ENCODE data around the gene F7. TPM values are rescaled to one million over a fixed set of nuclear protein-coding genes. Genes with fewer than 3 reads are reported as not detected.

F7 gene
- total RNA-seq, 1 donor from 2014 or later = 4.1 TPM

DNA sequence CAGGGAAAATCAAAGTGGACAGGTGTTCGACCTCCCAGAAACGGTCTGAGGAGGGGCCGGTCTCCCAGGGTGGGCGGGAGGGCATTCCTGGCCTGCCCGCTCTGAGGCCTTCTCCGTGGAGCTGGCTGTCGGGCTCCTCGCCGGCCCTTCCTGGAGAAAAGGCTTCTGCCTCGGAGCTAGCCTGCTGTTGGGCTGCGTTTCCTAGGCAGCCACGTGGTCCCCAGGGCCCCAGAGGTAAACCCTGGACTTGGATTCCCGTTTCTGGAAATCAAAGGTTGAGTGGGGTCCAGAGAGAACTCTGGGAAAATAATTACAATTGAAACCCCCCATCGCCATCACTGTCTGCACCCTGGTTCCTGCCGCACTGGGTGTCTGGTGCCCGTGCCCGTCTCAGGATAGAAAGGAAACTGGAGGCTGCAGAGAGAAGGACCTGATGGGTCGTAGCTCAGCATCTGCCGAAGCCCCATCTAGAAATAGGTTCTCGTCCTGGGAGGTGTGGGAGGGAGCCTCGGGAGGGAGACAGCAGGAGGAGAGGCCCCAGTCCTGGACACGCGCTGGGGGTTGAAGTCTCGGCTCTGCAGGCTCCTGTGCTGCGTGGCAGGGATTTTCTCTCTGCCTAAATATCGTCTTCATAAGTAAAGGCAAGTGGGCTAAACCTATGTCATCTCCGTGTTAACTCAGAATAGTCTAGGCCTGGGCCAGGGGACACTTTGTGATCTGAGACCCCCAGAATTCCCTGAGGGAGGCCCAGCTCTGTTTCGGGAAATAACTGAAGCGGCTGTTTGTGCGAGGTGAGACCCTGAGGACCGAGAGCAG, 45.2 kb downstream of the F7 start:
- Mint-ChIP-seq H3K27ac (no peak overlapping the region), H3K36me3 (no peaks in the 10 kb centered on the region), H3K27me3 (ENCODE audit: low read depth) (peaks cover 32% of the 10 kb centered on the region), H3K4me1 (peaks cover 13% of the 10 kb centered on the region), H3K4me3 (no peak overlapping the region), H3K9me3 (peaks cover 4% of the 10 kb centered on the region)
- DNase-seq (ENCODE audit: low spot score in 2 of 2, unreplicated experiment in 2 of 2) = no peak
- TF ChIP-seq, protein P1, sequence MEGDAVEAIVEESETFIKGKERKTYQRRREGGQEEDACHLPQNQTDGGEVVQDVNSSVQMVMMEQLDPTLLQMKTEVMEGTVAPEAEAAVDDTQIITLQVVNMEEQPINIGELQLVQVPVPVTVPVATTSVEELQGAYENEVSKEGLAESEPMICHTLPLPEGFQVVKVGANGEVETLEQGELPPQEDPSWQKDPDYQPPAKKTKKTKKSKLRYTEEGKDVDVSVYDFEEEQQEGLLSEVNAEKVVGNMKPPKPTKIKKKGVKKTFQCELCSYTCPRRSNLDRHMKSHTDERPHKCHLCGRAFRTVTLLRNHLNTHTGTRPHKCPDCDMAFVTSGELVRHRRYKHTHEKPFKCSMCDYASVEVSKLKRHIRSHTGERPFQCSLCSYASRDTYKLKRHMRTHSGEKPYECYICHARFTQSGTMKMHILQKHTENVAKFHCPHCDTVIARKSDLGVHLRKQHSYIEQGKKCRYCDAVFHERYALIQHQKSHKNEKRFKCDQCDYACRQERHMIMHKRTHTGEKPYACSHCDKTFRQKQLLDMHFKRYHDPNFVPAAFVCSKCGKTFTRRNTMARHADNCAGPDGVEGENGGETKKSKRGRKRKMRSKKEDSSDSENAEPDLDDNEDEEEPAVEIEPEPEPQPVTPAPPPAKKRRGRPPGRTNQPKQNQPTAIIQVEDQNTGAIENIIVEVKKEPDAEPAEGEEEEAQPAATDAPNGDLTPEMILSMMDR (IDR thresholded peaks at IDR 0.05; ENCODE audit: unreplicated experiment) = no peak

DNA sequence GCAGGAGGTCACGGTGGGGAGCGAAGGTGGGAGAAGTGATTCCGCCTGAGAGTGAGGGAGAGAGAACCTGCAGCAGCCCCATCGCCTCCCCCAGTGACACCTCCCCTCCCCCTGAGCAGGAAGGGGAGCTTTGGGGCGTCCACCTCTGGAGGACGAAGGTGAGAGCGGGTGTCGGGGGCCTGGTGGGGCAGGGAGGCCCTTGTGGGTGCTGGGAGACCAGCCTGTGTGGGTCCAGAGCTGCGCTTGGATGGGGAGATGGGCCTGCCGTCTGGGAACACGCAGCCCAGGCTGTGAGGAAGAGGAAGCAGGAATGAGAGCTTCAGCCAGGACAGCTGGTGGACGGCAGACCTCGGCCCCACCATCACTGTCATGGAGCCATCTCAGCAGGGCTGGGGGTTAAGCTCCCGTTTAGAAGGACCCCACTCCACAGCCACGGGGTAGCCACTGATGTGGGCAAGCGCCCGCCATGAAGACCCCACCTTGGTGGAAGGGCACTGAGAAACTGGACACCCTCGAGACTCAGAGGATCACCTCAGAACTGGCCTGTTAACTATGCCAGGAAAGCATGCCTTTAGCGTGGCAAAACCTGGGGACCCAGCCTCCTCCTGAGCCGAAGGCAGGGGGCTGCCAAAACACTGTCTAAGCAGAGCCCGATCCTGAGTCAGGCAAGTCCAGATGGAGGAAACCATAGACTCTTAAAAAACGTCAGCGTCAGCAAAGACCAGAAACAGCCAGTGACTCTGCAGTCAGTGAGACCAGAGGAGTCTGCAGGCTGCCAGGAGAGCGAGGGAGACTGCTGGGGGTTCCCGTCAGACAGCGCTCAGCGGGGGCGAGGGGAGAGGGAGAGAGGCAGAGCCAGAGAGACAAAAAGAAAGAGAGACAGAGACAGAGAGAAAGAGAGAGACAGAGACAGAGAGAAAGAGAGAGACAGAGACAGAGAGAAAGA, 46.4 kb downstream of the F7 start:
- Mint-ChIP-seq H3K4me1 (peaks cover 13% of the 10 kb centered on the region), H3K27ac (peak overlapping the region; percentile 74), H3K9me3 (peaks cover 5% of the 10 kb centered on the region), H3K36me3 (no peaks in the 10 kb centered on the region), H3K27me3 (ENCODE audit: low read depth) (peaks cover 26% of the 10 kb centered on the region), H3K4me3 (peak overlapping the region; percentile 72)
- TF ChIP-seq, protein P1 (IDR thresholded peaks at IDR 0.05; ENCODE audit: unreplicated experiment) = no peak
- no peak for DNase-seq (ENCODE audit: low spot score in 2 of 2, unreplicated experiment in 2 of 2)

DNA sequence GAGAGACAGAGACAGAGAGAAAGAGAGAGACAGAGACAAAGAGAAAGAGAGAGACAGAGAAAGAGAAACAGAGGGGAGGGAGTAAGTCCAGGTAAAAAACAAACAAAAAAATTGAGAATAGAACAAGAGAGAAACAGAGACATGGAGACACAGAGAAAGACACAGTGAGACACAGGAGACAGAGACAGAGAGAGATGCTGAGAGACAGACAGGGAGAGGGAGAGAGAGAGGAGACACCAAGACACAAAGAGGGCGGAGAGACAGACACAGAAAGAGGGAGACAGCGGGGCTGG, 47.0 kb downstream of the F7 start:
- DNase-seq (ENCODE audit: low spot score in 2 of 2, unreplicated experiment in 2 of 2) = no peak
- peaks cover 5% of the 10 kb centered on the region for H3K9me3 Mint-ChIP-seq
- no peaks in the 10 kb centered on the region for H3K36me3 Mint-ChIP-seq
- H3K4me1 Mint-ChIP-seq = peaks cover 13% of the 10 kb centered on the region
- peak overlapping the region; percentile 70 for H3K27ac Mint-ChIP-seq
- H3K27me3 Mint-ChIP-seq (ENCODE audit: low read depth) = peaks cover 26% of the 10 kb centered on the region
- H3K4me3 Mint-ChIP-seq = peak overlapping the region; percentile 72
- TF ChIP-seq, protein P1 (IDR thresholded peaks at IDR 0.05; ENCODE audit: unreplicated experiment) = no peak

DNA sequence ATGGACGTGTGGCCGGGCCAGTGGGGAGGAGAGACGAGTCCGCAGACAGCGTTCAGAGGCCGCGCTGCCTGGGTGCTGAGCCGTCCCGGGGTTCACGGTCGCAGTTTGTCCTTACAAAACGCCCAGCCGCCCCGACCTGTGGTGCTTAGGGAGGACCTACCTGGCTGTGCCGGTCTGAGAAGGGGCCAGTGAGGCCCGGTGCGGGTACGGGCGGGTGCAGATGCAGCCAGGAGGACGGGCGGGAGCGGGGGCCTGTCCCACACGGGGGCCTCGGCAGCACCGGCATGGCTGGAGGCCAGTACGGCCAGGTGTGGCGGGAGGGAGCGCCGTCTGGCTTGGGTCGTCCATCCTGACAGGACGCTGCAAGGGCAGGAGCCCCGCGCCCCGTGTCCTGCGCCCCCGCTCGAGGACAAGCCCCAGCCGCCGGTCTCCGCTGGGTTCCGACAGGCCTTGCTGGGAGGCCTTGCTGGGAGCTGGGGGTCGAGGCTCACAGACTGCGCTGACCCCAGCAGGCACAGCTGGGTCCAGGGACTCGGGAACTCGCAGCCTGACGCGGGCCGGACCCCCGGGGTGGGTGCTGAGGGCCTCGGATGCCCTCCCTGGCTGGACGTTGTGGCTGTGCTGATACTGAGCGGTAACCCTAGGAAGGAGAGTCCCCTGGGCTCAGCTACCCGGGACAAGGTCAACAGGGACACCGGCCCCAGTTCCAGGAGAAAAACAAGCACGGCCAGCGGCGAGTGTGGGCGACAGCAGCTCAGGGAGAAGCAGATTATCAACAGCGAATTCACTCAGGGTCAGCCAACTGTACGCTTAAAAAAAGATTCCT, 47.6 kb downstream of the F7 start:
- peak overlapping the region; percentile 72 for H3K4me3 Mint-ChIP-seq
- TF ChIP-seq, protein P1 (IDR thresholded peaks at IDR 0.05; ENCODE audit: unreplicated experiment) = no peak
- H3K27ac Mint-ChIP-seq = peak overlapping the region; percentile 88
- peaks cover 5% of the 10 kb centered on the region for H3K9me3 Mint-ChIP-seq
- peak in 1 of 2 experiments; percentile 55 for DNase-seq (ENCODE audit: low spot score in 2 of 2, unreplicated experiment in 2 of 2)
- H3K36me3 Mint-ChIP-seq = no peaks in the 10 kb centered on the region
- H3K4me1 Mint-ChIP-seq = peaks cover 13% of the 10 kb centered on the region
- peaks cover 26% of the 10 kb centered on the region for H3K27me3 Mint-ChIP-seq (ENCODE audit: low read depth)

Measured in mesothelial cell of epicardium (in vitro differentiated cells).